Mesenchymal stem cell (in vitro differentiated cells and primary cell): ENCODE results near the gene DTNBP1.
"Not testable (repeated sequence)": the region's sequence is repeated elsewhere in the genome, so short reads cannot be mapped to it uniquely, and the experiment has no call there.

ENCODE experiments used
- DNase-seq: peaks from one replicate; pipeline ENCODE4 v3.0.0-alpha.2; 2013
- H2AFZ ChIP-seq: one replicate; pipeline ENCODE4 v1.6.1; 2013; ENCODE audit warnings: low read depth, mild to moderate bottlenecking, control low read depth, inconsistent platforms, low read length, moderate library complexity
- H2AK5ac ChIP-seq: 2 replicates; pipeline ENCODE4 v1.6.1; 2013; ENCODE audit warnings: low read length, moderate library complexity, mild to moderate bottlenecking, inconsistent platforms; ENCODE audit not compliant: severe bottlenecking
- H2BK120ac ChIP-seq: one replicate; pipeline ENCODE4 v1.6.1; 2013; ENCODE audit warnings: low read depth, mild to moderate bottlenecking, inconsistent platforms, low read length, moderate library complexity
- H2BK12ac ChIP-seq, 2 experiments: one replicate each; pipeline ENCODE4 v1.6.1; 2013; ENCODE audit warnings: inconsistent platforms in 2 of 2, low read length in 2 of 2, mild to moderate bottlenecking in 2 of 2, moderate library complexity in 2 of 2, control low read depth in 1 of 2
- H2BK15ac ChIP-seq: one replicate; pipeline ENCODE4 v1.6.1; 2013; ENCODE audit warnings: mild to moderate bottlenecking, low read depth, inconsistent platforms; ENCODE audit not compliant: poor library complexity, severe bottlenecking
- H2BK5ac ChIP-seq: 2 replicates; pipeline ENCODE4 v1.6.1; 2013; ENCODE audit warnings: low read depth, mild to moderate bottlenecking, low read length, control low read depth, inconsistent platforms; ENCODE audit not compliant: poor library complexity, severe bottlenecking
- H3K14ac ChIP-seq, 2 experiments: one replicate each; pipeline ENCODE4 v1.6.1; 2013; ENCODE audit warnings: inconsistent platforms in 2 of 2, low read length in 2 of 2, control low read depth in 1 of 2, mild to moderate bottlenecking in 1 of 2, moderate library complexity in 1 of 2
- H3K18ac ChIP-seq, 2 experiments: one replicate each; pipeline ENCODE4 v1.6.1; 2013; ENCODE audit warnings: inconsistent platforms in 2 of 2, low read length in 2 of 2, control low read depth in 1 of 2, low read depth in 1 of 2, mild to moderate bottlenecking in 1 of 2
- H3K23ac ChIP-seq, 2 experiments: one replicate each; pipeline ENCODE4 v1.6.1; 2013; ENCODE audit warnings: inconsistent platforms in 2 of 2, low read length in 2 of 2, mild to moderate bottlenecking in 2 of 2, moderate library complexity in 2 of 2, control low read depth in 1 of 2
- H3K27ac ChIP-seq: 2 replicates; pipeline ENCODE4 v1.5.1; 2013; ENCODE audit warnings: mild to moderate bottlenecking, moderate library complexity, low read length, control low read depth, inconsistent platforms; ENCODE audit not compliant: poor library complexity, severe bottlenecking
- H3K27me3 ChIP-seq, 2 experiments: 2 replicates each; pipeline versions ENCODE4 v1.6.1 to v1.7.0; 2013; ENCODE audit warnings: low read length in 2 of 2, mild to moderate bottlenecking in 2 of 2, moderate library complexity in 2 of 2, control low read depth in 1 of 2, inconsistent platforms in 1 of 2; ENCODE audit not compliant: control insufficient read depth in 1 of 2, insufficient read depth in 1 of 2
- H3K36me3 ChIP-seq, 2 experiments: 2 replicates each; pipeline versions ENCODE4 v1.6.1 to v1.7.0; 2013; ENCODE audit warnings: low read length in 2 of 2, control low read depth in 1 of 2, inconsistent platforms in 1 of 2, low read depth in 1 of 2, mild to moderate bottlenecking in 1 of 2; ENCODE audit not compliant: insufficient read depth in 2 of 2, control insufficient read depth in 1 of 2
- H3K4ac ChIP-seq, 2 experiments: one replicate each; pipeline ENCODE4 v1.6.1; 2013; ENCODE audit warnings: inconsistent platforms in 2 of 2, low read length in 2 of 2, mild to moderate bottlenecking in 2 of 2, moderate library complexity in 2 of 2, control low read depth in 1 of 2, low read depth in 1 of 2
- H3K4me1 ChIP-seq: 2 replicates; pipeline ENCODE4 v1.6.1; 2013; ENCODE audit warnings: low read depth, low read length, control low read depth; ENCODE audit not compliant: control insufficient read depth, insufficient read depth
- H3K4me2 ChIP-seq: 2 replicates; pipeline ENCODE4 v1.6.1; 2013; ENCODE audit warnings: low read length, mild to moderate bottlenecking, inconsistent platforms; ENCODE audit not compliant: poor library complexity, severe bottlenecking
- H3K4me3 ChIP-seq, 2 experiments: 2 replicates each; pipeline versions ENCODE4 v1.5.1 to v1.7.0; 2013; ENCODE audit warnings: low read length in 2 of 2, mild to moderate bottlenecking in 2 of 2, control low read depth in 1 of 2, low read depth in 1 of 2; ENCODE audit not compliant: insufficient read depth in 1 of 2
- H3K79me1 ChIP-seq: replicated peaks from 2 replicates; pipeline ENCODE4 v1.6.1; 2013; ENCODE audit warnings: mild to moderate bottlenecking, control low read depth, low read length, inconsistent platforms; ENCODE audit not compliant: poor library complexity, severe bottlenecking
- H3K9ac ChIP-seq: 2 replicates; pipeline ENCODE4 v1.7.0; 2013; ENCODE audit warnings: mild to moderate bottlenecking, low read length, moderate library complexity
- H3K9me3 ChIP-seq: 2 replicates; pipeline ENCODE4 v1.7.0; 2013; ENCODE audit warnings: mild to moderate bottlenecking, low read length; ENCODE audit not compliant: control insufficient read depth
- H4K8ac ChIP-seq: one replicate; pipeline ENCODE4 v1.6.1; 2013; ENCODE audit warnings: inconsistent platforms, mild to moderate bottlenecking, low read length, moderate library complexity
- H4K91ac ChIP-seq: one replicate; pipeline ENCODE4 v1.6.1; 2013; ENCODE audit warnings: mild to moderate bottlenecking, low read length, inconsistent platforms
- WGBS: methylation state at CpG from one replicate; pipeline ENCODE4 v1.1.7; 2013; ENCODE audit warnings: mixed read lengths; 5-methylcytosine and 5-hydroxymethylcytosine counted together

The DTNBP1 gene

GRCh38 chr6:15547400-15547799 lies 115.4 kb downstream of the DTNBP1 start:
- no peak overlapping the region for H3K23ac ChIP-seq
- no peak overlapping the region for H3K9ac ChIP-seq
- H2AFZ ChIP-seq = no peak overlapping the region
- peak; percentile 91 for DNase-seq
- H2BK15ac ChIP-seq = no peak overlapping the region
- no peak overlapping the region for H4K91ac ChIP-seq
- WGBS = 8% methylated on average over 5 of the region's 5 CpGs
- no peaks in the 10 kb centered on the region for H3K27me3 ChIP-seq
- H3K4me3 ChIP-seq = no peak overlapping the region
- peak overlapping the region; percentile 4 to 82 for H2BK12ac ChIP-seq
- H3K18ac ChIP-seq = peak overlapping the region in 1 of 2 experiments; percentile 69
- H2BK120ac ChIP-seq = no peak overlapping the region
- peaks cover 14% of the 10 kb centered on the region for H3K79me1 ChIP-seq
- H3K4me1 ChIP-seq = peaks cover 10% of the 10 kb centered on the region
- no peak overlapping the region for H3K27ac ChIP-seq
- no peak overlapping the region for H2BK5ac ChIP-seq
- H3K36me3 ChIP-seq = peaks cover 0 to 4% of the 10 kb centered on the region in 2 experiments
- no peak overlapping the region for H3K4me2 ChIP-seq
- H3K4ac ChIP-seq = no peak overlapping the region
- no peaks in the 10 kb centered on the region for H3K9me3 ChIP-seq
- H3K14ac ChIP-seq = no peak overlapping the region
- no peak overlapping the region for H2AK5ac ChIP-seq
- H4K8ac ChIP-seq = no peak overlapping the region

- Histone ChIP-seq H3K18ac (peak overlapping the region; percentile 78 to 89), H3K9ac (no peak overlapping the region)
Observed at GRCh38 chr6:15546591-15546990, 116.2 kb downstream of the DTNBP1 start.

GRCh38 chr6:15544321-15544900 lies 118.4 kb downstream of the DTNBP1 start:
- no peak overlapping the region for H3K14ac ChIP-seq
- no peak overlapping the region for H2AK5ac ChIP-seq
- H3K18ac ChIP-seq = no peak overlapping the region
- H3K27me3 ChIP-seq = no peaks in the 10 kb centered on the region
- no peak overlapping the region for H3K27ac ChIP-seq
- no peak overlapping the region for H4K91ac ChIP-seq
- H3K4me1 ChIP-seq = peaks cover 4% of the 10 kb centered on the region
- no peak overlapping the region for H3K9ac ChIP-seq
- H3K4ac ChIP-seq = no peak overlapping the region
- H3K79me1 ChIP-seq = peaks cover 14% of the 10 kb centered on the region
- no peak overlapping the region for H3K23ac ChIP-seq
- H3K4me3 ChIP-seq = no peak overlapping the region
- no peak overlapping the region for H3K4me2 ChIP-seq
- no peak overlapping the region for H4K8ac ChIP-seq
- H2BK5ac ChIP-seq = no peak overlapping the region
- no peak overlapping the region for H2BK120ac ChIP-seq
- no peak overlapping the region for H2BK12ac ChIP-seq
- H2AFZ ChIP-seq = no peak overlapping the region
- no peaks in the 10 kb centered on the region for H3K9me3 ChIP-seq
- H3K36me3 ChIP-seq = peaks cover 0 to 2% of the 10 kb centered on the region in 2 experiments
- no peak overlapping the region for H2BK15ac ChIP-seq
- no peak for DNase-seq
- WGBS = 98% methylated on average over 3 of the region's 4 CpGs

More at GRCh38 chr6:15546591-15546990, 116.2 kb downstream of the DTNBP1 start:
- H3K27ac ChIP-seq = no peak overlapping the region
- H4K8ac ChIP-seq = no peak overlapping the region
- H3K36me3 ChIP-seq = peaks cover 0 to 3% of the 10 kb centered on the region in 2 experiments
- no peak overlapping the region for H3K4me3 ChIP-seq
- H3K4me1 ChIP-seq = peaks cover 8% of the 10 kb centered on the region
- no peaks in the 10 kb centered on the region for H3K27me3 ChIP-seq
- H2AK5ac ChIP-seq = no peak overlapping the region
- peak; percentile 45 for DNase-seq
- H2AFZ ChIP-seq = no peak overlapping the region
- H2BK12ac ChIP-seq = no peak overlapping the region
- no peak overlapping the region for H3K14ac ChIP-seq
- peak overlapping the region in 1 of 2 experiments; percentile 92 for H3K4ac ChIP-seq
- H3K9me3 ChIP-seq = no peaks in the 10 kb centered on the region
- H3K4me2 ChIP-seq = no peak overlapping the region
- H3K23ac ChIP-seq = no peak overlapping the region
- 50% methylated on average over 2 of the region's 5 CpGs for WGBS
- no peak overlapping the region for H2BK15ac ChIP-seq
- H2BK120ac ChIP-seq = no peak overlapping the region
- H2BK5ac ChIP-seq = no peak overlapping the region
- H3K79me1 ChIP-seq = peaks cover 14% of the 10 kb centered on the region
- no peak overlapping the region for H4K91ac ChIP-seq

- H3K18ac ChIP-seq, H3K4me2 ChIP-seq: not testable (repeated sequence)
- WGBS = 98% methylated on average over 5 of the region's 5 CpGs
Observed at GRCh38 chr6:15543332-15543917, 119.4 kb downstream of the DTNBP1 start.

More at GRCh38 chr6:15543332-15543917, 119.4 kb downstream of the DTNBP1 start:
- H3K9me3 ChIP-seq, H3K4me3 ChIP-seq, H3K27me3 ChIP-seq, H2BK15ac ChIP-seq, H4K8ac ChIP-seq, DNase-seq, H3K36me3 ChIP-seq, H3K9ac ChIP-seq, H3K4ac ChIP-seq, H2AFZ ChIP-seq, H3K27ac ChIP-seq, H2BK5ac ChIP-seq, H2BK12ac ChIP-seq, H3K4me1 ChIP-seq, H3K14ac ChIP-seq, H2AK5ac ChIP-seq, H2BK120ac ChIP-seq, H3K23ac ChIP-seq, H4K91ac ChIP-seq: not testable (repeated sequence)
- peaks cover 18% of the 10 kb centered on the region for H3K79me1 ChIP-seq
